ENCODE data around the gene GPSM3.
"Not testable (repeated sequence)": the region's sequence is repeated elsewhere in the genome, so short reads cannot be mapped to it uniquely, and the experiment has no call there.

Gene GPSM3

GRCh38 chr6:32200711-32201475 lies 8.4 kb upstream of the GPSM3 start:
- no peak for DNase-seq

GRCh38 chr6:32198866-32199265 lies 6.4 kb upstream of the GPSM3 start:
- DNase-seq: no peak

GRCh38 chr6:32198345-32198696 lies 5.9 kb upstream of the GPSM3 start:
- DNase-seq: no peak

- DNase-seq: no peak
These were observed 4.5 kb upstream of the GPSM3 start for GRCh38 chr6:32196682-32197616.

- DNase-seq: peak; percentile 62
These were observed 3.6 kb upstream of the GPSM3 start for GRCh38 chr6:32195902-32196681.

GRCh38 chr6:32195652-32195901 lies 3.1 kb upstream of the GPSM3 start:
- DNase-seq: peak; percentile 100

- DNase-seq: no peak
These were observed 2.6 kb upstream of the GPSM3 start for GRCh38 chr6:32194825-32195651.

GRCh38 chr6:32194388-32194787 lies 1.9 kb upstream of the GPSM3 start:
- DNase-seq: no peak

GRCh38 chr6:32193096-32193495 lies 653 bp upstream of the GPSM3 start:
- not testable (repeated sequence) for DNase-seq

GRCh38 chr6:32191696-32192607 lies 491 bp downstream of the GPSM3 start:
- no peak for DNase-seq

GRCh38 chr6:32190911-32191677 lies 1.3 kb downstream of the GPSM3 start:
- DNase-seq: no peak

- DNase-seq: peak; percentile 86
These were observed 2.2 kb downstream of the GPSM3 start, which contains the start of gene PBX2 for GRCh38 chr6:32190054-32190851. Gene PBX2, minus strand, starts transcription at chr6:32190202. Its CDS starts 287 bp downstream, at chr6:32189915.

GRCh38 chr6:32189742-32190053 lies 2.7 kb downstream of the GPSM3 start:
- no peak for DNase-seq

GRCh38 chr6:32189069-32189741 lies 3.2 kb downstream of the GPSM3 start:
- DNase-seq: no peak

GRCh38 chr6:32188381-32189068 lies 3.9 kb downstream of the GPSM3 start:
- DNase-seq: no peak

- DNase-seq: not testable (repeated sequence)
These were observed 4.6 kb downstream of the GPSM3 start for GRCh38 chr6:32187725-32188380.

- no peak for DNase-seq
These were observed 5.3 kb downstream of the GPSM3 start for GRCh38 chr6:32187009-32187709.

All from stimulated activated CD4-positive, alpha-beta T cell treated with anti-CD3 and anti-CD28 coated beads, Interleukin-12 subunit alpha, Interleukin-12 subunit beta, amount 100 ng/mL, for 4 hours (primary cell).